HEK293 (cell line): Measurements from ENCODE around the gene REM2.
A peak's percentile ranks its signal among the peaks of the same experiment; 100 is the strongest.

Experiments used
- CTCF ChIA-PET: fragments of 350-600 bp; formaldehyde crosslinking; extraction: SDS; loops from one replicate; lab custom pipeline; 2021; ENCODE audit warnings: antibody characterized with exemption; lab: Yijun Ruan, JAX
- POLR2A ChIA-PET: fragments of 300-600 bp; formaldehyde crosslinking; extraction: SDS; loops from one replicate; lab custom pipeline; 2020; ENCODE audit warnings: antibody characterized with exemption, inconsistent platforms; lab: Yijun Ruan, JAX
- H3K27ac ChIP-seq: fragments of 200-500 bp; sonication (Bioruptor generic); 2 replicates; pipeline ENCODE4 v1.5.1; 2014; ENCODE audit warnings: low read depth, low read length, control low read depth, inconsistent platforms; ENCODE audit errors: extremely low read depth
- H3K36me3 ChIP-seq, 2 experiments: fragments of 200-500 bp in 1 of 2; sonication (Bioruptor generic) in 1 of 2; 1 replicate in 1 of 2; 2 replicates in 1 of 2; pipeline ENCODE4 v1.5.1; 2014 to 2017; ENCODE audit warnings: inconsistent platforms in 2 of 2, low read length in 2 of 2; ENCODE audit not compliant: control insufficient read depth in 2 of 2, insufficient read depth in 1 of 2
- H3K4me1 ChIP-seq: fragments of 200-500 bp; sonication (Bioruptor generic); 2 replicates; pipeline ENCODE4 v1.5.1; 2014; ENCODE audit warnings: mild to moderate bottlenecking, low read length, inconsistent platforms; ENCODE audit not compliant: control insufficient read depth, insufficient read depth
- H3K4me3 ChIP-seq: 2 replicates; pipeline ENCODE4 v1.5.1; 2011; ENCODE audit warnings: low read depth, mild to moderate bottlenecking, control low read depth, low read length, moderate library complexity
- H3K9me3 ChIP-seq: fragments of 200-500 bp; sonication (Bioruptor generic); 2 replicates; pipeline ENCODE4 v1.5.1; 2014; ENCODE audit warnings: low read depth, low read length, inconsistent platforms; ENCODE audit not compliant: control insufficient read depth, insufficient read depth
- KLF8 ChIP-seq: fragments of 450-650 bp; formaldehyde crosslinking; IDR thresholded peaks from 2 replicates; pipeline ENCODE4 v1.5.1; 2016; ENCODE audit warnings: missing biosample characterization, missing genetic modification characterization
- OVOL3 ChIP-seq: fragments of 450-650 bp; formaldehyde crosslinking; IDR thresholded peaks from 2 replicates; pipeline ENCODE4 v1.5.1; 2016; ENCODE audit warnings: missing biosample characterization, missing genetic modification characterization
- PATZ1 ChIP-seq: fragments of 450-650 bp; formaldehyde crosslinking; IDR thresholded peaks from 2 replicates; pipeline ENCODE4 v1.5.1; 2016; ENCODE audit warnings: missing biosample characterization, missing genetic modification characterization
- PRDM10 ChIP-seq: fragments of 450-650 bp; formaldehyde crosslinking; IDR thresholded peaks from 2 replicates; pipeline ENCODE4 v1.5.1; 2016; ENCODE audit warnings: missing biosample characterization, missing genetic modification characterization
- ZBTB1 ChIP-seq: fragments of 450-650 bp; formaldehyde crosslinking; IDR thresholded peaks from 2 replicates; pipeline ENCODE4 v1.5.1; 2016; ENCODE audit warnings: missing biosample characterization, missing genetic modification characterization
- ZBTB10 ChIP-seq: fragments of 450-650 bp; formaldehyde crosslinking; IDR thresholded peaks from 2 replicates; pipeline ENCODE4 v1.5.1; 2016; ENCODE audit warnings: missing biosample characterization, missing genetic modification characterization
- ZBTB11 ChIP-seq: fragments of 450-650 bp; formaldehyde crosslinking; conservative IDR thresholded peaks from 2 replicates; pipeline ENCODE4 v1.5.1; 2016; ENCODE audit warnings: low read depth, missing biosample characterization, missing genetic modification characterization
- ZFHX2 ChIP-seq: fragments of 450-650 bp; formaldehyde crosslinking; conservative IDR thresholded peaks from 2 replicates; pipeline ENCODE4 v1.5.1; 2016; ENCODE audit warnings: missing biosample characterization, missing genetic modification characterization
- ZNF138 ChIP-seq: fragments of 450-650 bp; formaldehyde crosslinking; IDR thresholded peaks from 2 replicates; pipeline ENCODE4 v1.5.1; 2016; ENCODE audit warnings: missing biosample characterization, missing genetic modification characterization, borderline replicate concordance
- ZNF174 ChIP-seq: fragments of 450-650 bp; formaldehyde crosslinking; IDR thresholded peaks from 2 replicates; pipeline ENCODE4 v1.5.0; 2017; ENCODE audit warnings: missing biosample characterization, mild to moderate bottlenecking, missing genetic modification characterization
- ZNF18 ChIP-seq: fragments of 450-650 bp; formaldehyde crosslinking; IDR thresholded peaks from 2 replicates; pipeline ENCODE4 v1.5.1; 2016; ENCODE audit warnings: missing biosample characterization, missing genetic modification characterization
- ZNF585B ChIP-seq: fragments of 450-650 bp; formaldehyde crosslinking; IDR thresholded peaks from 2 replicates; pipeline ENCODE4 v1.5.1; 2016; ENCODE audit warnings: missing biosample characterization, missing genetic modification characterization
- ZNF610 ChIP-seq: fragments of 450-650 bp; formaldehyde crosslinking; IDR thresholded peaks from 2 replicates; pipeline ENCODE4 v1.5.1; 2016; ENCODE audit warnings: missing biosample characterization, missing genetic modification characterization, borderline replicate concordance
- ZNF677 ChIP-seq: fragments of 450-650 bp; IDR thresholded peaks from 2 replicates; pipeline ENCODE4 v1.5.0; 2018; ENCODE audit warnings: missing biosample characterization, mild to moderate bottlenecking, missing genetic modification characterization, moderate library complexity
- ZNF707 ChIP-seq: fragments of 450-650 bp; formaldehyde crosslinking; IDR thresholded peaks from 2 replicates; pipeline ENCODE4 v1.5.1; 2016; ENCODE audit warnings: missing biosample characterization, missing genetic modification characterization
- ZNF792 ChIP-seq: fragments of 450-650 bp; formaldehyde crosslinking; IDR thresholded peaks from 2 replicates; pipeline ENCODE4 v1.5.1; 2016; ENCODE audit warnings: missing biosample characterization, missing genetic modification characterization
- ZSCAN23 ChIP-seq: fragments of 450-650 bp; formaldehyde crosslinking; IDR thresholded peaks from 2 replicates; pipeline ENCODE4 v1.5.1; 2016; ENCODE audit warnings: missing biosample characterization, missing genetic modification characterization

Gene REM2

GRCh38 chr14:22872033-22872832 lies 10.8 kb upstream of the REM2 start (continued):
- TF ChIP-seq ZBTB1 (no peak), ZNF138 (tag by site-specific recombination) (no peak), KLF8 (tag by site-specific recombination) (0 out of 2 replicates have a peak, but pooled peaks have one; percentile 42), ZBTB10 (tag by site-specific recombination) (no peak; the same call in 1 of the 2 replicates), OVOL3 (tag by site-specific recombination) (no peak), ZNF610 (tag by site-specific recombination) (no peak), ZNF707 (tag by site-specific recombination) (no peak), PATZ1 (tag by site-specific recombination) (peak; percentile 74), ZNF677 (no peak), ZBTB11 (tag by site-specific recombination) (peak; percentile 60), ZFHX2 (tag by site-specific recombination) (0 out of 2 replicates have a peak, but pooled peaks have one; percentile 9)

GRCh38 chr14:22872833-22873520 lies 10.0 kb upstream of the REM2 start:
- Histone ChIP-seq H3K4me1 (peaks cover 9% of the 10 kb centered on the region), H3K36me3 (peaks cover 0 to 42% of the 10 kb centered on the region in 2 experiments; a peak in 1 of 3 replicates), H3K27ac (peak overlapping the region; percentile 87; the same call in 1 of the 2 replicates), H3K4me3 (peak overlapping the region; percentile 74), H3K9me3 (no peaks in the 10 kb centered on the region)
- CTCF ChIA-PET: interaction anchor here (0.6 to 4.5 kb wide), 30 partner anchors 9 to 977 kb away, joined by 3 to 55 read pairs (median 3); partner anchors contain the start of genes AJUBA, DAD1, OXA1L and REM2
- POLR2A ChIA-PET: interaction anchor here (0.6 kb wide), 2 partner anchors 29 to 48 kb away, joined by 3 to 4 read pairs; no protein-coding TSS in a partner anchor
- TF ChIP-seq ZNF585B (tag by site-specific recombination) (no peak), PRDM10 (peak; percentile 86), ZBTB1 (no peak), ZNF174 (tag by site-specific recombination) (no peak), ZNF792 (tag by site-specific recombination) (no peak), ZNF18 (tag by site-specific recombination) (no peak), ZSCAN23 (tag by site-specific recombination) (no peak)
